GM19351 (cell line): ENCODE results near the gene CPED1.
"Not testable (repeated sequence)": the region's sequence is repeated elsewhere in the genome, so short reads cannot be mapped to it uniquely, and the experiment has no call there.

Experiments
- ATAC-seq: cut with Tn5 transposase; IDR thresholded peaks from one replicate; pipeline ENCODE4 v1.9.1; 2021; ENCODE audit warnings: mild to moderate bottlenecking, moderate library complexity; ENCODE audit not compliant: unreplicated experiment

Gene CPED1

GRCh38 chr7:121038717-121039509 lies 50.4 kb downstream of the CPED1 start:
- no peak for ATAC-seq

- no peak for ATAC-seq
These were observed 51.0 kb downstream of the CPED1 start for GRCh38 chr7:121039510-121039822.

DNA sequence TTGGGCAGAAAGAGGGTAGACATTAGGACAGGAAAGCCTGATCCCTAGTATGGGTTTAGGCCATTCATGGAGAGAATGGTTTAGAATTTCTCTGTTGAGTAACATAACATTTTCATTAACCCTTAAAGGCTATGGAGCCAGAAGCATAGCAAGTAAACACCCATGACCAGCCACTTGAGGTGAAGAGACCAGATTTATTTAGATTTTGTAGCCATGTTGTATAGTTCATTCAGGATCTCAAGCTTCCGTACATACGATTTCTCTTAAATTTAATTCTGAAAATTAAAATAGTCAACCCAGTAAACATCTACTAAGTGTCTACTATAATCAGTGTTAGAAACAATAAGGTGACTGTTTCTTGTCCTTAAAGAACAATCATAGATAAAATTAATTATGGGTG lies 51.5 kb downstream of the CPED1 start:
- ATAC-seq: no peak

- ATAC-seq: no peak
These were observed 53.1 kb downstream of the CPED1 start for GRCh38 chr7:121041516-121042148.

GRCh38 chr7:121042195-121042594 lies 53.7 kb downstream of the CPED1 start:
- no peak for ATAC-seq

DNA sequence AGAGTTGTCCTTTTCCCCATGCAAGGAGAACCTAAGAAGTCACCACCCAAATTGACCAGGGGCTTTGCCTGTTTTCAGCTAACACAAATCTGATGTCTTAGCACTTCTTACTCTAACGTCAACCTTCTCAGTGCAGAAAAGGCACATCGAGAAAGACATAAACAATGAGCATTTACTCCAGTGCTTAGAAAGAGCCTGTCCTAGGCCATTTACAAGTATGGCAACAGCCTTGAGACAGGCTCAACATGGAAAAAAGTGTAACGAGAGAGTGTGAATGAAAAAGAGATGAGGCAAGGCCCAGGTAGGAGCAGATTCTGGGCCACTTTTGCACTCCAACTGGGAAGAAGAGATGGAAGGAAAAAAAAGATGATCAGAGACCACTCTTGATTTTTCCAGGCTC lies 54.4 kb downstream of the CPED1 start:
- no peak for ATAC-seq

GRCh38 chr7:121043314-121044234 lies 55.1 kb downstream of the CPED1 start:
- no peak for ATAC-seq

GRCh38 chr7:121045090-121045489 lies 56.6 kb downstream of the CPED1 start:
- no peak for ATAC-seq

- no peak for ATAC-seq
These were observed 57.5 kb downstream of the CPED1 start for GRCh38 chr7:121046009-121046408.

GRCh38 chr7:121046893-121047468 lies 58.5 kb downstream of the CPED1 start:
- ATAC-seq: no peak

DNA sequence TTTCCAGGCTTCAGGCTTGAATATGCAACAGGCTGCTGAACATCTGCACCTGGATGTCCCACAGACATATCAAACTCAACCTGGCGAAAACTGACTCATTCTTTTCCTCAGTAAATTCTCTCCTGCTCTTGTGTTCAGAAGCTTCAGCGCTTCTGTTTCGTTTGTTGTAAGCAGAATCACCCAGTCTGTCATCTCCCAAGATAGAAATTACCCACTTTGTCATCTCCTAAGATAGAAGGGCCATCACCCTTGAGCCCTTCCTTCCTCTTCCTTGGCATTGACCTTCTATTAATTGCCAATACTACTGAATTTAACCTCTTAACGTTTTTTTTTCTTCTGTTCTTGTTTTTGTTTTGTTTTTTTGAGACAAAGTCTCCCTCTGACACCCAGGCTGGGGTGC lies 59.7 kb downstream of the CPED1 start:
- peak; percentile 36 for ATAC-seq

DNA sequence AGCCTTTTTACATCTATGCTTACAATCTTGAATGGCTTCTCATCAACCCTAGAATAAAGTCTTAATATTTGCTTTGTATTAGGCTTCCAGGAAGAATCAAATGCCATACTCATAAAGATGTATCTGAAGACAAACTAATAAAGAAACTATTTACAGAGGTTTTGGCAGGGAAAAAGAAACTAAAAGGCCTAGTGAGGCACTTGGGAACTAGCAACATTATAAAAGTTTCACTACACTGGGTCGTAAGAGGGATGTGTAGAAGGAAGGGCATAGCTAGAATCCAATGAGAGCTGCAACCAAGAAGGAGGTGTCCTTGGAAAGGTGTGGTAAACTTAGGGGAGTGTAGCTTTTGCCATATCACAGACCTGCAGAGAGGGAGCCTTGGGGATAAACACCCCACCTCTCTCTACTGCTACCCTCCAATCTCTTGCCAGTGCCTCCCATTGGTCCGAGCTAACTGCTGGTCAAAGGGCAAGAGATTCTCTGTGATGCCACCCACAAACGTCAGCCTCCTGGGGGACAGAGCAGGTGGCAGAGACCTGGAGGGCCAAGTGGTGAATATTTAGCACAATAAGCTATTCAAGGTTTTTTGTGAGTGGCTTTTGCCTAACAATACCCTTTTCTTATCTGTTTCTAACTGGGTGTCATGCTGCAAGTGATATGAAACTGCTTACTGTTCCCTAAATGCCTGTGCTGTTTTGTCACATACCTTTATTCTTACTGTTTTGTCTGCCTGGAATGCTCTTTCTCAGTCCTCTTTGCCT lies 60.7 kb downstream of the CPED1 start:
- no peak for ATAC-seq

- no peak for ATAC-seq
These were observed 61.4 kb downstream of the CPED1 start for GRCh38 chr7:121049897-121050296.

- no peak for ATAC-seq
These were observed 64.7 kb downstream of the CPED1 start for GRCh38 chr7:121053219-121053618.

DNA sequence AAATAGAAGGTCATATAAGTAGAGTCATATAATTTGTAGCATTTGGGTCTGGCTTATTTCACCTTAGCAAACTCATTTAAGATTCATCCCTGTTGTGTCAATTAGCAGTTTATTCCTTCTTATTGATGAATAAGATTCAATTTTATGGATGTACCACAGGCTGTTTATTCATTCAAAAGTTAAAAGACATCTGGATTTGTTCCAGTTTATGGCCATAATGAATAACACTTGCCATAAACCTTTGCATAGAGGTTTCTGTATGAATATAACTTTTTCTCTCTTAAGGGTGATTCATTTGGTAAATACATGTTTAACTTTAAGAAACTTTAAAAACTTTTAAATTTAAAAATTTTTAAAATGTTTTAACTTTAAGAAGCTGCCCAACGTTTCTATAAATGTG lies 66.4 kb downstream of the CPED1 start:
- no peak for ATAC-seq

DNA sequence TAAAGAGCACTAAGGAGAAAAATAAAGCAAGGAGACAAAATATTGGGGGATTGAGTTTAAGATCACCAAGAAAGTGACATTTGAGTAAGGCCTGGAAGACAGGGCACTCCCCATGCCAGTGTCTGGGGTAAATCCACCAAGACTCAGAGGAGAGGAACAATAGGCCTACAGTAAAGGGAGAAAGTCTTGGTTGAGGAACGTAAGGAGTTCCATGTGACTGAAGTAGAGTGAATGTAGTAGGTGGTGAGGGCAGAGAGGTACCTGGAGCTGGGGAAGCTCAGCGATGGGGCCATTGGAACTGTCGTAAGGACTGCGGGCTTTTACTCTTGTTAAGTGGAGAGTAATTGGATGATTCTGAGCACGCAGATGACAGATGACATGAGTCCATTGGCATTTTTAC lies 69.4 kb downstream of the CPED1 start:
- ATAC-seq: no peak

GRCh38 chr7:121058975-121059374 lies 70.5 kb downstream of the CPED1 start:
- ATAC-seq: no peak

DNA sequence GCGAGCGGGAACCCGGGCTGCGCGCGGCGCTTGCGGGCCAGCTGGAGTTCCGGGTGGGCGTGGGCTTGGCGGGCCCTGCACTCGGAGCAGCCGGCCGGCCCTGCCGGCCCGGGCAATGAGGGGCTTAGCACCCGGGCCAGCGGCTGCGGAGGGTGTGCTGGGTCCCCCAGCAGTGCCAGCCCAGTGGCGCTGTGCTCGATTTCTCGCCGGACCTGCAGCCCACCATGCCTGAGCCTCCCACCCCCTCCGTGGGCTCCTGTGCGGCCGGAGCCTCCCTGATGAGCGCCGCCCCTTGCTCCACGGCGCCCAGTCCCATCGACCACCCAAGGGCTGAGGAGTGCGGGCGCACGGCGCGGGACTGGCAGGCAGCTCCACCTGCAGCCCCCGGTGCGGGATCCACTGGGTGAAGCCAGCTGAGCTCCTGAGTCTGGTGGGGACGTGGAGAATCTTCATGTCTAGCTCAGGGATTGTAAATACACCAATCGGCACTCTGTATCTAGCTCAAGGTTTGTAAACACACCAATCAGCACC lies 71.5 kb downstream of the CPED1 start:
- ATAC-seq: not testable (repeated sequence)

- ATAC-seq: no peak
These were observed 73.4 kb downstream of the CPED1 start for GRCh38 chr7:121061677-121062582.
